ENCODE measurements around the gene RTTN. TPM values are rescaled to one million over a fixed set of nuclear protein-coding genes. Genes with fewer than 3 reads are reported as not detected.

RTTN gene
- polyA plus RNA-seq, 1 experiment = 5.4 TPM

DNA sequence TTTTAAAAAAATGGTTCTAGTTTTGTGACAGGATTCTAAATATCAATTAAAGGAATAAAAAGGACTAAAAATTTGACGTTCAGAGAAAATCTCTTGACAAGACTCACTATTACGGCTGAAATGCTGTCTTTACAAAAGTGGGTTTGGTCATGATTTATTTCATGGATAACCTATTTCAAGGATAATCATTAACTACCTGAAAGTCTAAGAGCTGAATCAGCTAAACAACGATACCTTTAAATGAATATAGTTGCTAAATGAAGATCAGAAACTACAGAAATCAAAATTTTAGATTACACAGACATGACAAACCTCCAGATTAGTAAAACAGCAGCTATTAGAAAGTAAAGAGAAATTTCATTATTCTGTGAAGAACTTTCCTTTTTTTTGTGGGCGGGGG, 35.7 kb downstream of the RTTN start:
- Histone ChIP-seq H3K36me3 (ENCODE audit: control insufficient read depth, insufficient read depth, low read length) (no peaks in the 10 kb centered on the region), H3K4me3 (ENCODE audit: low read depth, low read length) (no peak overlapping the region), H3K27me3 (ENCODE audit: control insufficient read depth, insufficient read depth, low read length) (no peaks in the 10 kb centered on the region)
- ChIA-PET POLR2A (no interaction called here), CTCF (interaction anchor here (0.7 to 3.9 kb wide), 6 partner anchors 15 to 285 kb away, joined by 3 to 26 read pairs (median 14); no protein-coding TSS in a partner anchor)
- no peak for DNase-seq (ENCODE audit: low read depth)
- TF ChIP-seq, protein P1, sequence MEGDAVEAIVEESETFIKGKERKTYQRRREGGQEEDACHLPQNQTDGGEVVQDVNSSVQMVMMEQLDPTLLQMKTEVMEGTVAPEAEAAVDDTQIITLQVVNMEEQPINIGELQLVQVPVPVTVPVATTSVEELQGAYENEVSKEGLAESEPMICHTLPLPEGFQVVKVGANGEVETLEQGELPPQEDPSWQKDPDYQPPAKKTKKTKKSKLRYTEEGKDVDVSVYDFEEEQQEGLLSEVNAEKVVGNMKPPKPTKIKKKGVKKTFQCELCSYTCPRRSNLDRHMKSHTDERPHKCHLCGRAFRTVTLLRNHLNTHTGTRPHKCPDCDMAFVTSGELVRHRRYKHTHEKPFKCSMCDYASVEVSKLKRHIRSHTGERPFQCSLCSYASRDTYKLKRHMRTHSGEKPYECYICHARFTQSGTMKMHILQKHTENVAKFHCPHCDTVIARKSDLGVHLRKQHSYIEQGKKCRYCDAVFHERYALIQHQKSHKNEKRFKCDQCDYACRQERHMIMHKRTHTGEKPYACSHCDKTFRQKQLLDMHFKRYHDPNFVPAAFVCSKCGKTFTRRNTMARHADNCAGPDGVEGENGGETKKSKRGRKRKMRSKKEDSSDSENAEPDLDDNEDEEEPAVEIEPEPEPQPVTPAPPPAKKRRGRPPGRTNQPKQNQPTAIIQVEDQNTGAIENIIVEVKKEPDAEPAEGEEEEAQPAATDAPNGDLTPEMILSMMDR (IDR thresholded peaks at IDR 0.05; ENCODE audit: insufficient read depth, low read depth, low read length) = no peak

DNA sequence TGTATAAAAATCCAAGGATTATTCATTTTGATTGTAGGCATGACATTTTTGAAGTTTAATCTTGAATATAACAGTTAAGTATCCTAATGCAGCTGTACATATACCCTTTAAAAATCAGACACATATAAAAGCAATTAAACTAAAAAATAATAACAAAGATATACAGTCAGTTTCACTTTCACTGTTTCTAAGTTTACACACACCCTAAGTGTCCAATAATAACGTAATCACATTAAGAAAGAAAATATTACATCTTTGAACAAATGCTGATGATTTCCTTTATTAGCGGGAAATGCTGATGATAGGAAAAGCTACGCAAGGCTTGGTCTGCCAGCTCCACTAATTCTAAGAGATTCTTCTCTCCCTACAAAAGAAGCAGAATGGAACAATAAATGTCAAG, 38.8 kb downstream of the RTTN start:
- TF ChIP-seq, protein P1 (IDR thresholded peaks at IDR 0.05; ENCODE audit: insufficient read depth, low read depth, low read length) = no peak
- DNase-seq (ENCODE audit: low read depth) = no peak
- ChIA-PET POLR2A (no interaction called here), CTCF (interaction anchor here (0.6 to 1.6 kb wide), 4 partner anchors 29 to 288 kb away, joined by 4 to 6 read pairs (median 4); no protein-coding TSS in a partner anchor)
- H3K4me3 ChIP-seq (ENCODE audit: low read depth, low read length) = no peak overlapping the region
- H3K27me3 ChIP-seq (ENCODE audit: control insufficient read depth, insufficient read depth, low read length) = no peaks in the 10 kb centered on the region
- no peaks in the 10 kb centered on the region for H3K36me3 ChIP-seq (ENCODE audit: control insufficient read depth, insufficient read depth, low read length)

DNA sequence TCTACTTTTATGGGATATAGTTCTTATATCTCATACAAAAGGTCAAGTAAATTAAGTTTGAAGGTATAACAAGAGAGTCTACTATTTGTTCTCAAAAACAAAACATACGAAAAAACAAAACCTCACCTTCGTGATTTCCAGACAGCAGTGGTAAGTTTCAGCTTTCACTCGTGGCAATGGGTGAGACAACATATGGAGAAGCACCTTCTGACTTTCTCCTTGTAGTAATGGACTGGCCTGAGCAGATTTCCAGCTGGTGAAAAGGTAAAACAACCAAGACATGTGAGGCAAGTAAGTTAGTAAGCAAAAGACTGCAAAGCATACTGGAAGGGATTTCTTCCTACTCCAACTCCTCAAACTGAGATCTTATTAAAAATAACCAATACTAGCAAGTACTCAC, 39.6 kb downstream of the RTTN start:
- H3K36me3 ChIP-seq (ENCODE audit: control insufficient read depth, insufficient read depth, low read length) = no peaks in the 10 kb centered on the region
- ChIA-PET POLR2A (interaction anchor here (0.5 kb wide), 1 partner anchor 128 kb away, joined by 10 read pairs; no protein-coding TSS in a partner anchor), CTCF (no interaction called here)
- TF ChIP-seq, protein P1 (IDR thresholded peaks at IDR 0.05; ENCODE audit: insufficient read depth, low read depth, low read length) = no peak
- no peak for DNase-seq (ENCODE audit: low read depth)
- no peaks in the 10 kb centered on the region for H3K27me3 ChIP-seq (ENCODE audit: control insufficient read depth, insufficient read depth, low read length)
- no peak overlapping the region for H3K4me3 ChIP-seq (ENCODE audit: low read depth, low read length)

DNA sequence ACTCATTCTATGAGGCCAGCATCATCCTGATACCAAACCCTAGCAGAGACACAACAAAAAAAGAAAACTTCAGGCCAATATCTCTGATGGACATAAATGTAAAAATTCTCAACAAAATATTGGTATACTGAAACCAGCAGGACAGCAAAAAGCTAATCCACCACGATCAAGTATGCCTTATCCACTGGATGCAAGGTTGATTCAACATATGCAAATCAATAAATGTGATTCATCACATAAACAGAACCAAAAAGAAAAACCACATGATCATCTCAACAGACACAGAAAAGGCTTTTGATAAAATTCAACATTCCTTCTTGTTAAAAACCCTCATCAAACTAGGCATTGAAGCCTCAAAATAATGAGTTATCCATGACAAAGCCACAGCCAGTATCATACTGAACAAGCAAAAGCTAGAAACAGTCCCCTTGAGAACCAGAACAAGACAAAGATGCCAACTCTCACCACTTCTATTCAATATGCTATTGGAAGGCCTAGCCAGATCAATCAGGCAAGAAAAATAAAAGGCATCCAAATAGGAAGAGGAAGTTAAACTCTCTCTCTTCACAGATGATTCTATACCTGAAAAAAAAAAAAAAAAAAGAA, 45.3 kb downstream of the RTTN start:
- no peaks in the 10 kb centered on the region for H3K27me3 ChIP-seq (ENCODE audit: control insufficient read depth, insufficient read depth, low read length)
- ChIA-PET CTCF (no interaction called here), POLR2A (no interaction called here)
- no peak overlapping the region for H3K4me3 ChIP-seq (ENCODE audit: low read depth, low read length)
- DNase-seq (ENCODE audit: low read depth) = no peak
- H3K36me3 ChIP-seq (ENCODE audit: control insufficient read depth, insufficient read depth, low read length) = no peaks in the 10 kb centered on the region
- TF ChIP-seq, protein P1 (IDR thresholded peaks at IDR 0.05; ENCODE audit: insufficient read depth, low read depth, low read length) = no peak

DNA sequence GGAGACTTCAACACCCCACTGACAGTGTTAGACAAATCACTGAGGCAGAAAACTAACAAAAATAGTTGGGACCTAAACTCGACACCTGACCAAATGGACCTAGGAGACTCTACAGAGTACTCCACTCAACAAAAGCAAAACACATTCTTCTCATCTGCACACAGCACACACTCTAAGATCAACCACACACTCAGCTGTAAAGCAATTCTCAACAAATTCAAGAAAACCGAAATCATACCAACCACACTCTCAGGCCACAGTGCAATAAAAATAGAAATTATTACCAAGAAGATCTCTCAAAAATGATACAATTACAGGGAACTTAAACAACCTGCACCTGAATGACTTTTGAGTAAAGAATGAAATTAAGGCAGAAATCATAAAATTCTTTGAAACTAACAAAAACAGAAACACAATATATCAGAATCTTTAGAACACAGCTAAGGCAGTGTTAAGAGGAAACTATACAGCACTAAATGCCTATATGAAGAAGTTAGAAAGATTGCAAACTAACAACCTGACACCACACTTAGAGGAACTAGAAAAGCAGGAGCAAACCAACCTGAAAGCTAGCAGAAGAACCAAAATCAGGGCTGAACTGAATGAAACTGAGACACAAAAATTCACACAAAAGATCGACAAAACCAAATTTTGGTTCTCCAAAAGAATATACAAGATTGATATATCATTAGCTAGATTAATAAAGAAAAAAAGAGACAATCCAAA, 46.3 kb downstream of the RTTN start:
- ChIA-PET CTCF (interaction anchor here (2.1 kb wide), 1 partner anchor 12 kb away, joined by 5 read pairs; no protein-coding TSS in a partner anchor), POLR2A (no interaction called here)
- TF ChIP-seq, protein P1 (IDR thresholded peaks at IDR 0.05; ENCODE audit: insufficient read depth, low read depth, low read length) = no peak
- H3K4me3 ChIP-seq (ENCODE audit: low read depth, low read length) = no peak overlapping the region
- no peak for DNase-seq (ENCODE audit: low read depth)
- no peaks in the 10 kb centered on the region for H3K27me3 ChIP-seq (ENCODE audit: control insufficient read depth, insufficient read depth, low read length)
- no peaks in the 10 kb centered on the region for H3K36me3 ChIP-seq (ENCODE audit: control insufficient read depth, insufficient read depth, low read length)

All from BJ (cell line).